ENCODE data around the gene SPATA2L.
"Not testable (repeated sequence)": the region's sequence is repeated elsewhere in the genome, so short reads cannot be mapped to it uniquely, and the experiment has no call there.

SPATA2L gene

GRCh38 chr16:89689142-89689541 lies 12.4 kb downstream of the SPATA2L start:
- DNase-seq, result no peak

DNA sequence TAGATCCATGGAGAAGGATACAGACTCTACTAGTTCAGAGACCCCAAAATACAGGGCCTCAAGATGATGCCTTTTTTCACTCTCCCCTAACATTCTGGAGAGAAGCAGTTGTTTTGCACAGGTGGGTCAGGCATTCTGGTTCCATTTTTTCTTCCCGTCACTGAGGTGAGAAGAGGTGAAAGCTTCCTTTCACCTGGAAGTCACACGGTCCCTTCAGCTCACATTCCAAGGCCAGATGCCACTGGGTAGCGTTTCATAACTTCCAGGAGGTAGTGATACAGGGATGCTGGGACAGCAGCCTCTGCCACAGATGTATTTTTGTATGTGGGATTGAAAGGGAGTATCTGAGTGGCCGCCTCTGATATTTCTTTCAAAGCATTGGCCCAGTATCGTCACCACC lies 13.1 kb downstream of the SPATA2L start:
- DNase-seq, result no peak

- DNase-seq, result no peak
These were observed 14.2 kb downstream of the SPATA2L start for GRCh38 chr16:89687092-89687940.

- DNase-seq, result peak; percentile 91 to 93
These were observed 14.9 kb downstream of the SPATA2L start, which contains the start of gene CDK10 for GRCh38 chr16:89686520-89687091. CDK10 (plus strand) TSS chr16:89686689; CDS start chr16:89686711, 22 bp downstream.

DNA sequence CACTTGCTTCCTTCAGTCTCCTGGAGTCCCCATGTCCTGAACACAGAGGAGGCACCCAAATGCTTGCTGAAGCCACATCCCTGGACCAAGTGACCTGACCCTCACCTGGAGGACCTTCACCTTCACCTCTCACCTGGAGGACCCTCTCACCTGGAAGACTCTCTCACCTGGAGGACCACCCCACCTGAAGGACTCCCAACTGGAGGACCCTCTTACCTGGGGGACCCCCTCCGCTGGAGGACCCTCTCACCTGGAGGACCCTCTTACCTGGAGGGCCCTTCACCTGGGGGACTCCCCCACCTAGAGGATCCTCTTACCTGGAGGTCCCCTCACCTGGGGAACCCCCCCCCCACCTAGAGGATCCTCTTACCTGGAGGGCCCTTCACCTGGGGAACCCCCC lies 15.6 kb downstream of the SPATA2L start:
- DNase-seq, result no peak

GRCh38 chr16:89678258-89678657 lies 23.2 kb downstream of the SPATA2L start:
- DNase-seq, result no peak

GRCh38 chr16:89672177-89672941 lies 29.1 kb downstream of the SPATA2L start:
- DNase-seq, result no peak

DNA sequence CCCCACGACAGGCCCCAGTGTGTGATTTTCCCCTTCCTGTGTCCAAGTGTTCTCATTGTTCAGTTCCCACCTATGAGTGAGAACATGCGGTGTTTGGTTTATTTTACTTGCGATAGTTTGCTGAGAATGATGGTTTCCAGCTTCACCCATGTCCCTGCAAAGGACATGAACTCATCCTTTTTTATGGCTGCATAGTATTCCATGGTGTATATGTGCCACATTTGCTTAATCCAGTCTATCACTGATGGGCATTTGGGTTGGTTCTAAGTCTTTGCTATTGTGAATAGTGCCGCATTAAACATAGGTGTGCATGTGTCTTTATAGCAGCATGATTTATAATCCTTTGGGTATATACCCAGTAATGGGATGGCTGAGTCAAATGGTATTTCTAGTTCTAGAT lies 29.9 kb downstream of the SPATA2L start:
- DNase-seq, result not testable (repeated sequence)

DNA sequence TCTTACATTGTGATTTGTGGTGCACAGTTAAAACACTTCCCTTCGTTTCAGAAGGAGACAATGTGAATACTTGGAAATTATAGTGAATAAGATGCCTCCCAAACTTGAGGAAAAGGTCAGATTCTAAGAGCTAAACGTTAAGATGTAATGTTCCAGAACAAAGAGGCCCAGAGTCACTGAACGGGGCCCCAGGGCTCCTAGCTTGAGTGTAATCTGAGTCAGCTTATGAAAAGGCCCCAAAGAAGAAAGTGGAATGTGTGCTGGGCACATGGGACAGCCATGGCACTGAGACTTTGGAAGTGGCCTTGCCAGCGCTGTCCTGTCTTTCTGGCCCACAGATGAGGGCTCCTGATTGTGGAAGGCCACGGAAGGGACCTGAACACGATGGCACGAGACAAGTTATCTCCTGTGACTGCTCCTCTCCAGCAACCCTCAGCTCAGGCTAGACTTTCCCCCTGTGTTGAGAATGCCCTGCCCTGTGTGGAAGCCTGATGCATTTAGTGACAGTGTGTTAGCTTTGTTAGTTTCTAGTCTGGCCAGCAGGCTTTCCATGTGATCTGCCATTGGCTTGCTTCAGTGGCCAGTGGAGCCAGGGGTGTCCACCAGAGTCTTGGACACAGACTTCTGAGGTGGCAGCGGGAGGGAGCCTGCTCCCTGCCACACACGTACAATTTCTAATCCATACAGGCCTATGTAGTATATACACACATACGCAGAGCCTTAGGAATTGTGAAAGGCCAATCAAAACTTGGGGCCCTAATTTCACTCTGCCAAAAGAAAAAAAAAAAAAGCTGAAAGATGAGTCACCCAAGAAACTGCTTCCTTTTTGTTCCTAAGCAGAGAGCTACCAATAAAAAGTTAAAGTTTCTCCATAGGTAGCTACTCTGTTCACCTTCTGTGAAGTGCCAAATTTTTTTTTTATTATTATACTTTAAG lies 30.7 kb downstream of the SPATA2L start:
- no peak for DNase-seq

DNA sequence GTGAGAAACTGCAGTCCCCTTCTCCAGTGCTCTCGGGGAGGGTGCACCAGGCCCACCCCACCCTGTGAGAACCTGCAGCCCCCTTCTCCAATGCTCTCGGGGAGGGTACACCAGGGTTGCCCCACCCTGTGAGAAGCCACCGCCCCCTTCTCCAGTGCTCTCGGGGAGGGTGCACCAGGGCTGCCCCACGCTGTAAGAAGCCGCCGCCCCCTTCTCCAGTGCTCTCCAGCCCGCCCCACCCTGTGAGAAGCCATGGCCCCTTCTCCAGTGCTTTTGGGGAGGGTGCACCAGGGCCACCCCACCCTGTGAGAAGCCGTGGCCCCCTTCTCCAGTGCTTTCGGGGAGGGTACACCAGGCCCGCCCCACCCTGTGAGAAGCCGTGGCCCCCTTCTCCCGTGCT lies 31.8 kb downstream of the SPATA2L start:
- DNase-seq, result no peak

- DNase-seq, result no peak
These were observed 32.7 kb downstream of the SPATA2L start for GRCh38 chr16:89668790-89669158.

DNA sequence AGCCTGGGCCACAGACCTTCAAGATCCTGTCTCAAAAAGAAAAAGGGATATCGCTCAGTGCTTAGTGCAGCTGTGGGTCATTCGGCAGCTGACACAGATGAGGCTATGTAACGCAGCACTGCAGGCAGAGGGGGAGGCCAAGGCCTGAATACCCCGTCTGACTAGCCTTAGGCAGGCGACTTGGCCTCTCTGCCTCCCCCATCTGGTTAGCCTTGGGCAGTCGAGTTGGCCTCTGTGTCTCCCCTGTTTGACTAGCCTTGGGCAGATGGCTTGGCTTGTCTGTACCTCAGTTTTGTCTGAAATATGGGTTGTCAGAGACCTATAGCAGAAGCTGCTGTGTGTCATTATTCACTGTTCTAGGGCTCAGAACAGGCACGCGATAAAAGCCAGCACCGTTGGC lies 33.9 kb downstream of the SPATA2L start:
- no peak for DNase-seq

DNA sequence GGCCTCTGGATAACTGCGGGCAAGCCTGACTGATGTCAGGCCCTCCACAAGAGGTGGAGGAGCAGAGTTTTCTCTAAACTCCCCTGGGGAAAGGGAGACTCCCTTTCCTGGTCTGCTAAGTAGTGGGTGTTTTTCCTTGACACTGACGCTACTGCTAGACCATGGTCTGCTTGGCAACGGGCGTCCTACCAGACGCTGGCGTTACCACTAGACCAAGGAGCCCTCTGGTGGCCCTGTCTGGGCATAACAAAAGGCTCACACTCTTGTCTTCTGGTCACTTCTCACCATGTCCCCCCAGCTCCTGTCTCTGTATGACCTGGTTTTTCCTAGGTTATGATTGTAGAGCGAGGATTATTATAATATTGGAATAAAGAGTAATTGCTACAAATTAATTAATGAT lies 34.5 kb downstream of the SPATA2L start:
- DNase-seq, result peak in 1 of 2 donors; percentile 24

DNA sequence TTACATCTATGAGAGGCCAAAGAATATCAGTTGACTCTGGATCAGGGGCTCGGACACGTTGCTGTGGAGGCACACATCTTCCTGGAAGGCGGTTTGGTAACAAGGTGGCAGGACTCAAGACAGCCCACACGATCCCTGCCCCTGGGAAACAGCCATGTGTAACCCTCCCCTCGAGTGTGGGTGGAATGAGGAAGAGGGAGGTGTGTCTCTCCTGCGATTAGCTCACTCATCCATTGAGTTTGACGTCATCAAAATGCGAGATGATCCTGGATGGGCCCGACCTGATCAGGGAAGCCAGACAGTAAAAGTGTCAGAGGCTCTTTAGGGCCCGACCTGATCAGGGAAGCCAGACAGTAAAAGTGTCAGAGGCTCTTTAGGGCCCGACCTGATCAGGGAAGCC lies 37.3 kb downstream of the SPATA2L start:
- not testable (repeated sequence) for DNase-seq

GRCh38 chr16:89661215-89661614 lies 40.3 kb downstream of the SPATA2L start:
- DNase-seq, result no peak

- DNase-seq, result no peak
These were observed 41.4 kb downstream of the SPATA2L start for GRCh38 chr16:89660146-89660545.

DNA sequence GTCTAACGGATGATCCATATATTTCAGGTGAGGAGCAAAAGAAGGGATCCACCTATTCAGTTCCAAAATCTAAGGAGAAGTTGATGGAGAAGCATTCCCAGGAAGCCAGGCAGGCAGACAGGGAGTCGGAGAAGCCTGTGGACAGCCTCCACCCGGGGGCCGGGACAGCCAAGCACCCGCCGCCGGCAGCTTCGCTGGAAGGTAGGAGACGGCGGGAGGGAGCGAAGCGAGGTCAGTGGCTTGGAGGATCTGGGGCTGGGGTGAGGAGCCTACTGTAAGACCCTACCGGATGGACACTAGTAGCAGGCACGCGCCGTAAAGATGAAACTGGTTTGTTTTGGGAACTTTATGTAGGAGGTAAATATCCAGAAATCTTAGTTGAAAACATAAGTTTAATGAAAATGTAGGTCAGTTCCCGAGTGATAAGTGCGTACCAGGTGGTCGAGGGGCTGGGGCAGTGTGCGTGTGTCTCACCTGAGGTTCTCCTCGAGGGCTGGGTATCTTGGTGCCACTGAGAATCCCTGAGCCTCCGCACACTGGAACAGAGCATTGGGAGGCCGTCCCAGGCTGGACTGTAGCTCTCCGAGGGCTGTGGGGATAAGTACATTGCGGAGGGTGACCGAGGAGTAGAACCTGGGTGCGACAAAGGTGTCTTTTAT lies 43.2 kb downstream of the SPATA2L start:
- DNase-seq, result peak; percentile 30 to 40

DNA sequence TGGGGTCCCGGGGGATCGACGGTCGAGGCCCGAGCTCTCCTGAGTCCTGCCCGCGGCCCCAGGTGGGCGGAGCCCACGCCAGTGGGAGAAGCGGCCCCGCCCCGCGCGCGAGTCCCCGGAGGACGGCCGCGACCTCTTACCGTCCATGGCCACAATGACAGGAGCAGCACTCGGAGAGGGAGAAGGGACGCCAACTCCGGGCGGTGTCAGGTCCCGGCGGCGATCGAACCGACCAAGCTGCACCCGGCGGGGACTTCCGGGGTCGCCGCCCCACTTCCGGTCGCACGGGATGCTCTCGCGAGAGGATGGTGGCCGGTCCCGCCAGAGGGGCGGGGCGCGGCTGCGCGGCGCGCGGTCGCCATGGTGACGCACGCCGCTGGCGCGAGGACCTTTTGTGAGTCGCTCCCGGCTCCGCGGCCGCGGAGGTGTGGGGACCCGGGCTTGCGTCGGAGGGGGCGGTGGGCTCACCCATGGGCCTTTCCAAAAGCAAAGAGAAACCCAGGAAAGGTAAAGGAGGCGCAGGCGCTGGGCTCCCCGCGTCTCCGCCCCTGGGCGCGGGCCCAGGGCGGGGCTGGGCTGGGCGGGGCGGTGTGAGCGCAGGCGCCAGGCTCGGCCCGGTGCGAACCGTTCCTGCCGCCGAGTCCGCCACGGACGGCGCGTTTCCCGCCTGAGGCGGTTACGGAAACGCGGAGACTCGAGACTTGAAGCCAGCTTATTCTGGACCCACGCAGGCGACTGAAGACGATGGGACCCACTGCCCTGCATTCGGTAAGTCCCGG lies 43.9 kb downstream of the SPATA2L start, which contains the start of the genes CHMP1A and SPATA33:
Gene CHMP1A, minus strand, starts transcription at position 267 of the 779 bp plus-strand sequence. Its CDS starts 120 bp downstream, at position 147.
Gene SPATA33, plus strand, starts transcription at position 395 of the 779 bp plus-strand sequence. Its CDS starts 76 bp downstream, at position 471.
- peak; percentile 94 for DNase-seq

DNA sequence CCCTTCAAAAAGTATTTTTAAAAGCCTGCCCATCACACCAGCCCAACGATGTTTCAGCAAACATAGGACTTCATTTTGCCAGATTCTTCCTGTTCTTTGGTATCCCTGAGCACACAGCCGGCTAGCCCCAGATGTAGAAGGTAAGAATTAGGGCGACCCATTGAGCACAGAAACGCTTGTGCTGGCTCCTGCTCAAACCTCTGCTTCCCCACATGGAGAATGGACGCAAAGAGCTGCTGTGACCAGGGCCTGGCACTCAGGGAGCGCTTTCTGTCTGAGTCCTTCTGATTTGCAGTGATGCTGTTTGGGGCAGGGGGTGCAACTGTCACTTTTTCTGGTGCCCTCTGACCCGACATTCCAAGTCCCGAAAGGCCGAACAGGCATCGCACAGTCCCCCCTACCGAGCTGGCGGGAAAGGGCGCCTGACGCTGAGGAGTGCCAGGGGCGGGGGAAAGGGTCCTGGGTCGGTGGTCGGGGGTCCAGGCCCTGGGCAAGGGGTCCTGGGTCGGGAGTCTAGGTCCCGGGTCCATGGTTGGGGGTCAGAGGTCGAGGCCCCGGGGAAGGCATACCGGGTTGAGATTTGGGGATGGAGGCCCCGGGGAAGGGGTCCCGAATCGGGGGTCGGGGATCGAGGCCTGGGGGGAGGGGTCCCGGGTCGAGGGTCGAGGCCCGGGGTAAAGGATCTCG lies 44.9 kb downstream of the SPATA2L start:
- DNase-seq, result no peak

DNA sequence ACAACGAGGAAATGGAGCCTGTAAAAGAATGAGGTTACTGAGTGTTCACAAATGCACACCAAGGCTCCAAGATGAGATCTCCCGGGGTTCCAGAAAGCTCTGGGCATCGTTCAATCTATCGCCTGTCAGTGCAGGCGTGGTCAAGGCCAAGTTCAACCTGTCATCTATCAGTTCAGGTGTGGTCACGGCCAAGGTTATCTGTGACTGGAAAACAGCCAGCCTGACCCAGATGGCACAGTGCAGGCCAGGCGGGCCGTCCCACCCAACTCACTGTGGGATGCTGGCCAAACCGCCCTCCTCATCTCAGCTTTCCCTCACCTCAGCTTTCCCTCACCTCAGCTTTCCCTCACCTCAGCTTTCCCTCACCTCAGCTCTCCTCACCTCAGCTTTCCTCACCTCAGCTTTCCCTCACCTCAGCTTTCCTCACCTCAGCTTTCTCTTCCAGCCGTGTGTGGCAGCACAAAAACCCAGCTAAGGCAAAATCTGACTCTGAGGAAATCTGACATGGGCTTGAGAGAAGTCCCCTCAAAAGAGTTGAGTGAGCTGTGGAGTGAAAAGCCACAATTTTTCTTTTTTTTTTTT lies 46.4 kb downstream of the SPATA2L start:
- DNase-seq, result no peak

All from stimulated activated CD4-positive, alpha-beta T cell treated with anti-CD3 and anti-CD28 coated beads, Interleukin-2, amount 100 ng/mL, for 24 hours (primary cell).